ENCODE data around the gene DPH1.
"Not testable (repeated sequence)": the region's sequence is repeated elsewhere in the genome, so short reads cannot be mapped to it uniquely, and the experiment has no call there.

Gene DPH1

DNA sequence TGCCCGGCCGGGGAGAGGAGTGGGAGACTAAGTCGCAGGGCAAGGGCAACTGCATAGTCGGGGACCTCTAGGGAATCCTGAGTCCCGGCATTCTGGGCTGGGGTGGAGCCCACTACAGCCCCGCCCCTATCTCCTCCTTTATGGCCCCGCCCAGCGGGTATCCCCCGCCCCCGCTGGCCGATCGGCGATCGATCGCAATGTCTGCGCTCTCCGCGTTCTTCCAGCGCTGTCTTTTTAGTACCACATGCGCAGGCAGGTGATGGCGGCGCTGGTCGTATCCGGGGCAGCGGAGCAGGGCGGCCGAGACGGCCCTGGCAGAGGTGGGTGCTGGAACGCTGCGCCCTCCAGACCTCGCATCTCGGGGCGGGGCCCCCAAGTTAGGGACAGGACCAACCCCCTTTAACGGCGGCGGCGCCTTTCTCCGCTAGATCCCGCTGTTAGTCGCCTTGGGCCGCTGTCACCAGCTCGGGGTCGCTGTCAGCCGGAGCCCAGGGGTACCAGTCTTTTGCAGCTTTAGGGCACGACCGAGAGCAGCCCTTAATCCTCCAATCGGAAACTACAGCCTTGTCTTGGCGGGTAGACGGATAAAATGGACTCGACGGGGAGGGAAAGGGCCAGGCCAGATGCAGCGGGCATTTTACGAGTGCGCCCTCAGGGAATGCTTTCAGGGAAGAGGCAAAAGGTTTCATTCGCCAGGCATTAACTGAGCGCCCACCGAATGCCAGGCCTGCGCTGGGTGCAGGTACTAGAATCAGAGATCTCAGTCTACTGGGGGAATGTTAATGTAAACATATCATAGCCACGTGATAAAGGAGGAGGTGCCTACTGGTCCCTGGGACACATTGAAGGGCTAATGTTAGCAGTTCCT, at the start of gene DPH1:
TSS of gene DPH1 (plus strand) at position 243 of the 868 bp plus-strand sequence. CDS start at position 260, 17 bp downstream.
- DNase-seq (ENCODE audit: low read depth in 3 of 3, low spot score in 1 of 3), result peak; percentile 52 to 83 (median 75)

DNA sequence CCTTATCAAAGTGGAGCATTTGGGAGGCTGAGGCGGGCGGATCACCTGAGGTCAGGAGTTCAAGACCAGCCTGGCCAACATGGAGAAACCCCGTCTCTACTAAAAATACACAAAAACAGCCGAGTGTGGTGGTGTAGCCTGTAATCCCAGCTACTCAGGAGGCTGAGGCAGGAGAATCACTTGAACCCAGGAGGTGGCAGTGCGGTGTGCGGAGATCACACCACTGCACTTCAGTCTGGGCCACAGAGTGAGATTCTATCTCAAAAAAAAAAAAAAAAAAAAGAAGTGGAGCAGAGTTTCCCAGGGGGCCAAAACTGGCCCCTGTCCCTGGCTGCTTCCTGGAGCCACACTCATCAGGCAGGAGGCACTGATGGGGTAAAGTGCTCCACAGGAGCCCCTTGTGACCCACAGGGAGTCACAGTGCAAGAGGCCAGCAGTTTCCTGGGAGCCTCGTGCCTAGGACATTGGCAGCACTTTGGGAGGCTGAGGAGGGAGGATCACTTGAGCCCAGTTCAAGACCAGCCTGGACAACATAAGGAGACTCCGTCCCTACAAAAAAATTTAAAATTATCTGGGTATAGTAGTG, 49.2 kb upstream of the DPH1 start:
- no peak for DNase-seq (ENCODE audit: low read depth in 3 of 3, low spot score in 1 of 3)

DNA sequence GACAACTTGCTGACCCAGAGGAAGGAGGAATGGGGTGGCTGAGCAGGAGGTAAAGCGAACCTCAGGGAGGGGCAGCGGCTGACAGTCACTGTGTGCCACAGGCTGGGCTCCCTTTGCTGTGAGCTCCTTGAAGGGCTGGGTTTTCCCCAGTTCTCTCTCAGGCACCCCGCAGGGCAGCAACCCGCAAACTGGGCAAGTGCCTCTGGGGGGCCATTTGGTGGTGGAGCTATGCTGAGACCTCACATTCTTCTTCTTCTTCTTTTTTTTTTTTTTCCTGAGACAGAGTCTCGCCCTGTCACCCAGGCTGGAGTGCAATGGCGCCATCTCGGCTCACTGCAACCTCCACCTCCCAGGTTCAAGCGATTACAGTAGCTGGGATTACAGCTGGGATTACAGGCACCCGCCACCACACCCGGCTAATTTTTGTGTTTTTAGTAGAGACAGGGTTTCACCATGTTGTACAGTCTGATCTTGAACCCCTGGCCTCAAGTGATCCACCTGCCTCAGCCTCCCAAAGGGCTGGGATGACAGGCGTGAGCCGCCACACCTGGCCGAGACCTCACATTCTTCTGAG, 47.1 kb upstream of the DPH1 start:
- not testable (repeated sequence) for DNase-seq (ENCODE audit: low read depth in 3 of 3, low spot score in 1 of 3)

DNA sequence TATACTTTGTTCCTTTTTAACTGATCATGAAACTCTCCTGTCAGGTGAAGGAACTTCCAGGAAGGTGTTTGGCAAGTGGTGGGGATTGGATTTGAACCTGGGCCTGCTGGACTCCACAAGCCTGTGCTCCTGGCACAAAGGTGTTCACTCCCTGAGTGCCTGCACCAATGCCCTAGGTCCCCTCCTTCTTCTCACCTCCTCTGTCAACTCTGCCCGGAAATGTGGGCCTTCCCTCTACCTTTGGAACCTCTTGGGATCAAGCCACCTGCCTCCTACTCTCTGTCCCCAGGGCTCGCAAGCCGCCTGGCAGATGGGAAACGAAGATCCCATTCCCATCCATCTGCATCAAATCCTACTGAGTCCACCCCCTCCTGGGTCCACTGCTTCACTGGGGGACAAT, 44.9 kb upstream of the DPH1 start:
- DNase-seq (ENCODE audit: low read depth in 3 of 3, low spot score in 1 of 3), result no peak

DNA sequence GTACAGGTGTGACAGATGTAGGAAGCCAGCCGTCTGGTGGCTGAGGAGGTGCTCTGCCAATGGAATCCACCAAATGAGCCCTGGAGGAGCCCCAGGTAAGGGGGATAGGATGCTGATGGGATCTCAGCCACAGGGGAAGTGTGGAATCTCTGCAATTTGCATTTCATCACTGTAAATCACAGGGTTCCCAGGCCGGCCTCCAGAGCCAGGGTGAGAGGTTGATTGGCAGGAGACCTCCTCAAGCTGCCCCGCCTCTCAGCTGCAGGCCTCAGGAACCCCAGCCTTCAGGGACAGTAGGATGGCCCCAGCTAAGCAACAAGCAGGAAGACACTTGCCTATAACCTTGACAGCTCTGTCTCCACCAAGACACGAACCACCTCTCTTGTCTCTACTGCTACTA, 44.3 kb upstream of the DPH1 start:
- DNase-seq (ENCODE audit: low read depth in 3 of 3, low spot score in 1 of 3), result no peak

DNA sequence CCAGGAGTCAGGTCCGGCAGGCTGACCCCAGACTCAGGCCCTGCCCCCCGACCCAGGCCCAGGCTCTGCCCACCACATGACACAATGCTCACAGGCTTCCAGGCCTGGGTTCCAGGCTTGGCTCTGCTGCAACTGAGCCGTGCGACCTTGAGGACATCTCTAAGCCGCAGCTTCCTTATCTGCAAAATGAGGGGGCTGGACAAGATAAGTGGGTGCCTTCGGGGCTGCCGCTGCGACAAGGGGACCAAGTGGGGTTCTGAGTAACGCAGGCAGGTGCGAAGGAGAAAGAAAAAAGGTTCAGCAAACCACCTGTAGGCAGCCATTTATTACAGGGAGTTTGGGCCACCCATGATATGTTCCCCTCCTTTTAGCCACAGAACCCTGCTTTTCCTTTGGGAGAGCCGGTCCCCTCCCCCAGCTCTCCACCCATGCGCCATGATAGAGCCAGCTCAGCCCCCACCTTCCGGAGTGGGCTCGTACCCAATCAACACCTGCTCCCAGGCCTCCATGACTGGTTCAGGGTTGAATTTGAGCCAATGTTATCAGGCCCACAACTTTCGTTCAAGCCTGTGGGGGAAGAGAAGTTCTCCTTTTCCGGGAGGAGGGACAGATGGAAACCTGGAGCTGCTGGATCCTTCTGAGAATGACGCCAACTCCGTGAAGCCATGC, 43.0 kb upstream of the DPH1 start:
- no peak for DNase-seq (ENCODE audit: low read depth in 3 of 3, low spot score in 1 of 3)

DNA sequence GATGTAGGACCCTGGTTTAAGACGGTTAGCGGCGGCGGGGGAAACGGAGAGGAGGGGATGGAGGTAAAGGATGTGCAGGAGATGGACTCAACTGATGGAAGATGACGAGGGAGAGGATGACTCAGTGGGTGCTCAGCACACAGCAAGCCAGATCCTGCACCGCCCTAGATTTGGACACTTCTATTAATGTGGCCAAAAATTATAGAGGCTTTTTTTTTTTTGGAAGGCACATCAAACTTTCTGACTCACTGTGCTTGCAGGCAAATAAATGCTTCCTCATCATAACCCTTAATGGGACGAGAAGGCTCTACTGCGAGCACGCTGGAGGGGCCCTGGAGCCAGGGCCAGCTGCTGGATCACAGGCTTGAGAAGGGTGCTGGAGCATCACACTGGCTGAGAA, 40.8 kb upstream of the DPH1 start:
- DNase-seq (ENCODE audit: low read depth in 3 of 3, low spot score in 1 of 3), result no peak

DNA sequence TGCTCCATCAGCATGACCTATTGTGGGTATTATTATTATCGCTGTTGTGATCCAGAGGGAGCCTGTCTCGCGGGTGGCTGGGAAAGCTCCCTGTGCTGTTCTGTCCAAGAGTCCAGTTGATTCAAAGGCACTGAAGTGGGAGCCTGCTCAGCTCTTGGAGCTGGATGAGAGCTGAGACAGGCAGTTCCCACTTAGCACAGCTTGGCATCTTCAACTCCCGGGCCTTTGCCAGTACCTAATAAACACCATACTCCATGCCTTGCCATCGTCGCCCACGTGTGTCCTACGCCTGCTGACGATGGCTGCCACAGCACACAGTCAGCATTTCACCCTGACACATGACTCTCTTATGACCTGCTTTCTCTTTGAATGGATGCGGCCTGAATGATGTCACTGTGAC, 37.4 kb upstream of the DPH1 start:
- DNase-seq (ENCODE audit: low read depth in 3 of 3, low spot score in 1 of 3), result no peak

DNA sequence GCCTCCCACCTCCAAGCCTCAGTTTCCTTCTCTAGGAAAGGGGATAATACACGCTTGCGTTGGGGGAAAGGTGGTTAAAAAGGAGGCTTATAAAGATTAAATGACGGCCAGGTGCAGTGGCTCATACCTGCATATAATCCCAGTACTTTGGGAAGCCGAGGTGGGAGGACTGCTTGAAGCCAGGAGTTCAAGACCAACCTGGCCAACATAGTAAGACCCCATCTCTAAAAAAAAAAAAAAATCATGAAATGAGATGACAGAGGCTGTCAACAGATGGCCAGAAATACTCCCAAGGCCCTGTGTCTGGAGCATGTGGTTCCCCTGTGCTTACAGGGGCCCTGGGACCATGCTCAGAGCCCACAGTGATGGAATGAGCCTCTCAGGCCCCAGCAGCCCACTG, 35.2 kb upstream of the DPH1 start:
- no peak for DNase-seq (ENCODE audit: low read depth in 3 of 3, low spot score in 1 of 3)

DNA sequence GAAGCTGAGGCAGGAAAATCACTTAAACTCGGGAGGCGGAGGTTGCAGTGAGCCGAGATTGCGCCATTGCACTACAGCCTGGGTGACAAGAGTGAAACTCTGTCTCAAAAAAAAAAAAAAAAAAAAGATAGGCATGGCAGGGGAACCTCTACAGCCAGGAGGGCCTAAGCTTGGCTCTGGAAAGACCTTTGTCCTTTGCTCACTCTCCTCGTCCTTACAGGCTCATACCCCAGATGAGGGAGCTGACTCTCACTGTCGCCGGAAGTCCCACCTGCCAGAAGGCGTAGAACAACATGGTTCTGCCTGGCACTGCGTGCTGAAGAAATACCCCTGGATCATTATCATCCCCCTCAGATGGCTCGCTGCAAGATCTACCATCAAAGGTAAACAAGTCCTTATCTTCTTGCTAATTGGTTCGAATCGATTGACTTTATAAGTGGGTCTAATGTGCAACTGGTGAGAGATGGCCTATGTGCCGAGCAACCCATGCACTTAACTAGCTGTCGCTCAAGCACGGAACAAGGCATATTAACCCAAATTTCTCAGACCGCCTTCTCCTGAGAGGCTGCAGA, 34.5 kb upstream of the DPH1 start:
- no peak for DNase-seq (ENCODE audit: low read depth in 3 of 3, low spot score in 1 of 3)

DNA sequence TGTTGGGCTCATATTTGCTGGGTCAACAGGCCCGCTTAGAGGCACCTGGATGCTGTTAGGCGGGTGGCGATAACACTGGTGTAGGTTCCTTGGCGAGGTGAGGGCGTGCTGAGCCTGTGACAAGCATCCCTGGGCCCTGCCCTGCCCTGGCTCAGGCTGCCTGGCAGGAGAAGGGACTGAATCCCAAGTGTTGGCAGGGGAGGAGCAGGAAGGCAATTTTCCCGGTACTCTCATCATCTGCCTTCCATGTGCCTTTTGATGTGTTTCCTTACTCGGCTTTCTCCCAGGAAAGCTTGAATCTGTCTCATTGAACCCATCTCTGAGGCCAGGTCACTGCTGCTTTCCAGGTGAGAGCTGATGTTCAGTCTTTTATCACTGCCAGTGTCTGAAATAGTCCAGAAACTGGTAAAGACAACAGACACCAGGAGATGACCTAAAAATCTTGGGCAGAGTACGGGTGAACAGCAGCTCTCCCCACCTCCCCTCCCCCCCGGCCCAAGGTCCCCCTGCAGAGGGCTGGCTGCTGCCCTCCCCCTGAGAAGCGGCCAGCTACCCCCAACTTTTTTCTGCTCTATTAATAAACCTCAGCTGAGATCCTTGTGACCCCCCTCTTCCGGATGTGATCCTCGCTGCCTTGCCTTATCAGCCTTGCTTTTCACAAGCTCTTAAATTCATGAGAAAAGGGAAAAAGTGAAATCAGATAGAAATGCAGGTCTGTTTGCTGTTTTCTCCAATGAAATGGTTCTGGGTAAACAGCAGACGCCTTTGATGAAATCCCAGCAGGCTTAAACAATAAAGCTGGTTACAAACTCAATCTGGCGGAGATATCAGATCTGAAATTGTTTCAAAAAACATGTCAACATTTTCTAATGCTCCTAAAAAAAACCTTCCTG, 33.8 kb upstream of the DPH1 start:
- no peak for DNase-seq (ENCODE audit: low read depth in 3 of 3, low spot score in 1 of 3)

DNA sequence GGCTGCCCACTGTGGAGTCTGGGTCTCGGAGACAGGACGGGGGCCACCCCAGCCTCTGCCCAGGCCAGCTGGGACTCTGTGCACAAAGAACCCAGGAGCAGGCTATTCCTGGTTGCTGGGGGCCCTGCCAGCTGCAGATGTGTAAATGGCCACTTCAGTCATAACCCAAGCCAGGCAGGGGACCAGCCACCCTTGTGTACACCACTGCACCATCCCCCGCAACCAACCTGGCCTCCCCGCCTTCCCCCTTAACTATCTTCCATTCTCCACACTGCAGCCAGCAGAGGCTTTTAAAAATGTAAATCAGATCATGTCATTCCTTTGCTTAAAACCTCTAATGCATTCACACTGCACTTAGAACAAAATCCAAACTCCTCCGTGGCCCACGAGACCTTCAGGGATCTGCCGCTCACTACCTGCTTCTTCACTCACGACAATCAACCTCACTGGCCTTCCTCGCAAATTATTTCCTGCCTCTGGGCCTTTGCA, 33.1 kb upstream of the DPH1 start:
- no peak for DNase-seq (ENCODE audit: low read depth in 3 of 3, low spot score in 1 of 3)

DNA sequence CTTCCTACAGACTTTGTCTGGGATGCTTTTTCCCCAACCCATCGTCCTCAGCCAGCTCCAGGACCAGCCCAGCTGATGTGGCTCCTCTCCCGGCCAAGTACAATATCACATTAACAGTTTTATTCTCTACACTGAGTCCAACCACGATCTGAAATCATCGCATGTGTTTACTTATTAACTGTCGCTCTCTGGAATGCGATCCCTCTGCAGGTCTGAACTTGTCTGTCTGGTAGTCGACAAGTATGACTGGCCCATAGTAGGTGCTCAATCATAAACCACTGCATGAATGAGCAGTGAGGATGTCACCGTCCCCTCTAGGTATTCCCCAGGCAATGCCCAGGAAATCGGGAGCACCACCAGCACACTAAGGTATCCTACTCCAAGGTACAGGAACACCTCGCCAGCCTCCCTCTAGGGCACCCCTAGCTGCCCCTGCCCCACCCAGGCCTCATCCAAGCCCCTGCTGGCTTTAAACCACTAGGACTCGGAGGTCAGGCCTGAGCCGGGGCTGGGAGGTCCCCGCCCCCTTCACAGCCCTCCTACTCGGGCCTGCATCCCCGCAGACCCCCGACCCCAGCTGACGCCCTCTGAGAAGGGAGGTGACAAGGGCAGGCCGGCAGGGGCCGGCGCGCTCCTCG, 32.5 kb upstream of the DPH1 start:
- no peak for DNase-seq (ENCODE audit: low read depth in 3 of 3, low spot score in 1 of 3)

DNA sequence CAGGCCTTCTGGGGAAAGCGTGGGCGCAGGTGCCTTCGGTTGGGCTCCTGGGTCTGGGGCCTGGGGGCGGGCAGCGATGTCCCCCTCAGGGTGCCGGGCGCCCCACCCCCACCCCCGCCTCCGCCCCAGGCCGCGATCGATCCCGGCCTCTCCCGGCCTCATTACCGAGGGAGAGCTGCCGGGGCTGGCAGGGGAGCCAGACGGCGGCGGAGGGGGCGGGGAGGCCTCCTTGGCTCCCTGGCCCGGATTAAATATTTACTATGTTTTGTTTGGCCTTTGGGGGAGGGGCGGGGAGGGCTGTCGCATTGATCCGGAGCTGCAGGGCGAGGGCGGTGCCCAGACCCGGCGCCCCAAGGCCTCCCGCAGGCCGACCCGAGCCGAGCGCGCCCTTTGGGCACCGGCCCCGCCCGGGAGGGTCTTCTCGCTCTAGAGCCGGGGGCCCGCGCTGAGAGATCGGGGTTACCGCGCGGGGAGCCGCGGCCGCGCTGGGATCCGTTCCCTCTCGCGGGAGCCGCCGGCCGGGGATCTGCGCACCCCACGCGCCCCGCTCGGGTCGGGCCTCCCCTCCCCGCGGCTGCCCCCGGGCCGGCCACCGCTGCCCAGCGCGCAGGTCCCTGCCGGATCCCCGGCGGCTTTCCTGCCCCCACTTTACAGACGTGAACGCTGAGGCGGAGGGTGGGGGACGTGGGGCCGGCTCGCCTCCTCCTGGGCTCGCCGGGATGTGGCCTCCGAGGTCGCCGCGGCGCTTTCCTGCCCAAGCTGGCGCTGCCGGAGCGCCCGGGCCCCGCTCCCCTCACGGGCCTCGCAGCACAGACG, 31.8 kb upstream of the DPH1 start:
- DNase-seq (ENCODE audit: low read depth in 3 of 3, low spot score in 1 of 3), result no peak

DNA sequence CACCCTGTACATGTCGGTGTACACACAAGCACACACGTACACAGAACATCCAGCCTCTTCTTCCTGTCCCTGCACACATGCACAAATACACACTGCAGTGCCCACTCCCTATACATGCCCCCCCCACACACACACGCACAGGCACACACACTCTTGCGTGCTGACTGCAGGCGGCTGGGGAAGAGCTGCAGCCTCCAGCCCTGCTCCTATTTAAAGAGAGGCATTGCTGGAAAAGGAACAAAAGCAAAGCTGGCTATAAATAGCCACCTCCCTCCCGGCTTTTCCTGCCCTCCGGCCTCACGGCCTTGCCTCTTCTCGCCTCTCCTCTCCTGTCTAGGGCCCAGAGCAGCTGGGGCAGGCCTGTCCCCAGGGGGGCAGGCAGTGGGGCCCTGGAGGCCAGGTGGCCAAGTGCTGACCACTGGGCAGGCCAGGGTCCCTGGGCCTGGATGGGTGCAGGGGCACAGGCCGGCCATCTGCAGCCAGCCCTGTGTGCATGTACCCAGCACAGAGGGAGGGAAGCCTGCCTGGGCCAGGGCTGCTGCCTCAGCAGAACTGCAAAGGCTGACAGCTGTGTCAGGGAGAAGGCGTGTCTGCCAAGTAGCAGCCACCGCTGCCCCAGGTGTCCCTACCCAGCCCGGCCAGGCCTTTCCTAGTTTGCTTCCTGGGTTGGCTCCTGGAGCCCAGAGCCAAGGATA, 30.2 kb upstream of the DPH1 start:
- no peak for DNase-seq (ENCODE audit: low read depth in 3 of 3, low spot score in 1 of 3)

DNA sequence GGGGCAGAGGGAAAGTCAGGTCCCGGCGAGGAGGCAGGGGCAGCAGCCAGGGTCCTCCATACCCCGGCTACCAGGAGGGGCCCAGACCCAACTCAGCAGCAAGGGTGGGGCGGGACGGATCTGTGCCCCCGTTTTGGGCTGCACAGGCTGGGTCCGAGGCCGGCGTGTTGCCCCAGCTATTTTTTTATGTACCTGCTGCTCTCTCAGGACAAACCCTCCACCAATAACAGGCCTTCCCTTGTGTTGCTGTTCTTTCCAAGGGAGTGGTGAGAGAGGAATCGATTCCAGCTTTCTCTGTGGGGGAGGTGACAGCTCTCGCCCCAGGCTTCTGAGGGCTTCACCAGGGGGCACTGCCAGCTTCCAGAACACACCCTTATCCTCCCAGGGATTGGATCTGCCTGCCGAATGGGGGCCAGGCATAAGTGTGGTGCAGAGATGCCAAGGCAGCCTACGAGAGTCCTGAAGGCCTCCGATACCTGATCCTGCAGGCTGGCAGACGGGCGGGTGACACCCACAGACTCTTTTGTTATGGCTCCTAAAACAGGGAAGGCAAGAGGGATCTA, 27.1 kb upstream of the DPH1 start:
- no peak for DNase-seq (ENCODE audit: low read depth in 3 of 3, low spot score in 1 of 3)

DNA sequence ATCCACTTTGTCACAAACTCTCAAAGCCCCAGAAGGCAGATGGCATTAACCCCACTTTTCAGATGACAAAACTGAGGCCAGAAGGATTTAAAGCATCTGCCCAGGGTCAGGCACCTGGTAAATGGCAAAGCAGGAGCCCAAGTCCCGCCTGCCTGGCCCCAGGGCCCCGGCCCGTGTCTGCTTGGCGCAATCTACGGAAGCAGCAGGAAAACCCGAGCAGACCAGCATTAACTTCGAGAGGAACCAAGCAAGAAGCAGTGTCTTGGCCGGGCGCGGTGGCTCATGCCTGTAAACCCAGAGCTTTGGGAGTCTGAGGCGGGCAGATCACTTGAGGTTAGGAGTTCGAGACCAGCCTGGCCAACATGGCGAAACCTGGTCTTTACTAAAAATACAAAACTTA, 26.4 kb upstream of the DPH1 start:
- no peak for DNase-seq (ENCODE audit: low read depth in 3 of 3, low spot score in 1 of 3)

DNA sequence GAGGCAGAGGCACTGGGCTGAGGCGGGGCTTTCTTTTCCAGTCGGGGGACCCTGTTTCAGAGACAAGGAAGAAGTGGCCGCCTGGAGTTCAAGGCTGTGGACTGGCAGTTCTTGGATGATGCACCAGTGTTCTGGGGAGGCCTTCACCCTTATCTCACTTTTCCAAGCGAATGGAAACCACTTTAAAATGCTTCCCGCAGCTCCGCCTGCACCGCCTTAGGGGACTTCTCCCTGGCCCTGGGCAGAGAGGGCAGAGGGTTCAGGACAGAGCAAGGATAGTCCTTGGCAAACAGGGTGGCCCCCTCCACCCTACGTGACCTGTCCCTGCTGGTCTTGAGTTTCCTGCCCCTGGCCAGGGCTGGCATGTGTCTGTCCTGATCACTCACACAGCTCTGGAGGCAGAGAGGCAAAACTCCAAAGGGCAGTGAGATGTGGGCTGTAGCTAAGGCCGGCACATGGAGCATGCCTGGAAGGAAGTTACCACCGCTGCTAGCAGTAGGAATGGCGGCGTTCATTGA, 25.5 kb upstream of the DPH1 start:
- no peak for DNase-seq (ENCODE audit: low read depth in 3 of 3, low spot score in 1 of 3)

All from stimulated activated CD4-positive, alpha-beta T cell treated with anti-CD3 and anti-CD28 coated beads, TNF-alpha, amount 100 ng/mL, for 1 hour (primary cell).